Skeletal muscle satellite cell (primary cell): Measurements from ENCODE around the gene RUVBL1. TPM values are rescaled to one million over a fixed set of nuclear protein-coding genes. Genes with fewer than 3 reads are reported as not detected.
A peak's percentile ranks its signal among the peaks of the same experiment; 100 is the strongest.

Experiments used
- H3K27me3 ChIP-seq: 2 replicates; pipeline ENCODE4 v1.7.0; 2013; ENCODE audit warnings: low read length; ENCODE audit not compliant: control insufficient read depth, insufficient read depth
- H3K36me3 ChIP-seq: 2 replicates; pipeline ENCODE4 v1.7.0; 2013; ENCODE audit warnings: mild to moderate bottlenecking, control low read depth, low read length; ENCODE audit not compliant: insufficient read depth
- H3K4me1 ChIP-seq: 2 replicates; pipeline ENCODE4 v1.7.0; 2013; ENCODE audit warnings: low read length; ENCODE audit not compliant: control insufficient read depth, insufficient read depth
- H3K4me2 ChIP-seq: 2 replicates; pipeline ENCODE4 v1.7.0; 2013; ENCODE audit warnings: mild to moderate bottlenecking, low read length
- H3K4me3 ChIP-seq: 2 replicates; pipeline ENCODE4 v1.7.0; 2013; ENCODE audit warnings: low read length
- H3K9ac ChIP-seq: 2 replicates; pipeline ENCODE4 v1.7.0; 2013; ENCODE audit warnings: mild to moderate bottlenecking, low read depth, low read length, moderate library complexity
- H3K9me3 ChIP-seq: replicated peaks from 2 replicates; pipeline ENCODE4 v1.7.0; 2013; ENCODE audit warnings: mild to moderate bottlenecking, control low read depth, low read length
- small RNA-seq: library from RNA; depleted of rRNA; stranded (forward); fragments of <200 nt; gene quantifications from one replicate; pipeline ENCODE3, GENCODE V24; 2012

RUVBL1 gene

GRCh38 chr3:128040660-128041059 lies 83.0 kb downstream of the RUVBL1 start:
- peaks cover 42% of the 10 kb centered on the region for H3K27me3 ChIP-seq
- no peak overlapping the region for H3K4me3 ChIP-seq
- no peak overlapping the region for H3K4me2 ChIP-seq
- no peaks in the 10 kb centered on the region for H3K9me3 ChIP-seq
- no peak overlapping the region for H3K9ac ChIP-seq
- H3K36me3 ChIP-seq, result no peaks in the 10 kb centered on the region
- H3K4me1 ChIP-seq, result no peaks in the 10 kb centered on the region

GRCh38 chr3:128040041-128040440 lies 83.6 kb downstream of the RUVBL1 start:
- no peak overlapping the region for H3K4me2 ChIP-seq
- H3K9me3 ChIP-seq, result no peaks in the 10 kb centered on the region
- no peak overlapping the region for H3K4me3 ChIP-seq
- H3K27me3 ChIP-seq, result peaks cover 45% of the 10 kb centered on the region
- H3K4me1 ChIP-seq, result no peaks in the 10 kb centered on the region
- no peaks in the 10 kb centered on the region for H3K36me3 ChIP-seq
- H3K9ac ChIP-seq, result no peak overlapping the region

- Histone ChIP-seq H3K4me3 (no peak overlapping the region), H3K36me3 (no peaks in the 10 kb centered on the region), H3K4me2 (no peak overlapping the region), H3K4me1 (no peaks in the 10 kb centered on the region), H3K9me3 (no peaks in the 10 kb centered on the region), H3K27me3 (peaks cover 33% of the 10 kb centered on the region), H3K9ac (no peak overlapping the region)
These were observed 87.5 kb downstream of the RUVBL1 start for GRCh38 chr3:128036119-128036518.

- Histone ChIP-seq H3K9ac (no peak overlapping the region), H3K9me3 (no peaks in the 10 kb centered on the region), H3K27me3 (peaks cover 30% of the 10 kb centered on the region), H3K36me3 (no peaks in the 10 kb centered on the region), H3K4me2 (no peak overlapping the region), H3K4me1 (no peaks in the 10 kb centered on the region), H3K4me3 (no peak overlapping the region)
These were observed 90.5 kb downstream of the RUVBL1 start for GRCh38 chr3:128033102-128033501.

Small RNA genes lying within 50 kb of the gene (small RNA-seq; reads per million reads assigned to genes)
- gene RNU2-37P, result 2.0 reads per million, percentile 66 among the genes with 10 or more reads in this experiment
- not detected for gene RNU6-823P
